ELR (cell line): Measurements from ENCODE around the gene ALDH1A2.
"Not testable (repeated sequence)": the region's sequence is repeated elsewhere in the genome, so short reads cannot be mapped to it uniquely, and the experiment has no call there.

Experiments used
- DNase-seq: peaks from one replicate; pipeline ENCODE4 v3.0.0-alpha.2; 2015; ENCODE audit warnings: low read depth

ALDH1A2 gene

DNA sequence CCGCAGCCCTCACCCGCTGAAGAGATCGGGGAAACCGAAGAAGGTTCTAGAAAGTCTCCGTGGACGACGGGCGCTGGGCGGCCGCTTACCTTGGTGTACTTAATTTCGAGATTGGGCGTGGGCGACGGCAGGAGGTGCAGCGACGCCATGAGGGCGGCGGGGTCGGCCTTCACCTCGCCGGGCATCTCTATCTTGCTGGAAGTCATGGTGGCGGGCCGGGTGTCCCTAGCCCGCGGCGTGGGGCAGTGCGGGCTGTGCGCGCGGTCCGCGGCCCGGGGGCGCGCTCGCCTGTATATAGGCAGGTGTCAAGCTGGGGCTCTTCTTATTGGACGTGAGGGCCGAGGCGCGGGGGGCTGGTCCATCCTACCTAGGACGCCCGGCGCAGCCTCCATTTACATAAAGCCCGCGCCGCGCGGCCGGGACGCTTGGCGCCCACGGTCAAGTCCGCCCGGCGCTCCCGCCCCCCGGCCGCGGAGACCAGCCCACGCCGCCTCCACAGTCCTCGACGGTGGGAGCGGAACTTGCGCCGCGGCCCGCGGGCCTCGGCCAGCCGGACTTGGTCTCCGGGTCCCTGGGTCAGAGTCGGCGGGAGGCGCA lies at the start of gene ALDH1A2:
Gene ALDH1A2 (minus strand): TSS at position 267 of the 597 bp plus-strand sequence. CDS start 61 bp downstream, at position 206.
- no peak for DNase-seq

DNA sequence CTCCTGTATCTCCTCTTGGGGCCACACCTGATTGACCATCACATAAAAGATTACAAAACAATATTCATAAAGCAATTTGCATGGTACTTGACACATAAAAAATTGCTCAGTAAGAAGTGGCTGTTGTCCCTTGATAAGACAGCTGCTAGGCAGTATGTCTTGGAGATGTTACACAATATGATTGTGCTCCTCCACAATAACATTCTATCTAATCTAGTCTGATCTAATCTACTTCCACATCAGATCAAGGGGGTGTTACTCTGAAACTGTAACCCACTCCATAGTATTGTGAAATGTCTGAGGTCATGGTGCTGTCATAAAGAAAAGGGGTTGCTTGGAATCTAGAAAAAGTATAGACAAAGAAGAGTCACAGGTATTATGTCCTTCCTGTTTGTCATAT lies 49.3 kb upstream of the ALDH1A2 start:
- no peak for DNase-seq

DNA sequence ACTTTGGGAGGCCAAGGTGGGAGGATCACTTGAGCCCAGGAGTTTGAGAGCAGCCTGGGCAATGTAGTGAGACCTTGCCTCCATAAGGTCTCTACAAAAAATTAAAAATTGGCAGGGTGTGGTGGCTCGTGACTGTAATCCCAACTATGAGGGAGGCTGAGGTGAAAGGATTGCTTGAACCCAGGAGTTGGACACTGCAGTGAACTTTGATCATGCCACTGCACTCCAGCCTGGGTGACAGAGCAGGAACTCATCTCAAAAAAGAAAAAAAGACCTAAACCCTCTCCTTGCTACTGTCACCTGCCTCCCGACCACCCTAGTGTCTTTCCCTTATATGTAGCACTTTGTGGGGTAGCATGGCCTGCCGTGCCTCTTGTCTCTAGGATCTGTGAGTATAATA lies 48.9 kb upstream of the ALDH1A2 start:
- DNase-seq: no peak

DNA sequence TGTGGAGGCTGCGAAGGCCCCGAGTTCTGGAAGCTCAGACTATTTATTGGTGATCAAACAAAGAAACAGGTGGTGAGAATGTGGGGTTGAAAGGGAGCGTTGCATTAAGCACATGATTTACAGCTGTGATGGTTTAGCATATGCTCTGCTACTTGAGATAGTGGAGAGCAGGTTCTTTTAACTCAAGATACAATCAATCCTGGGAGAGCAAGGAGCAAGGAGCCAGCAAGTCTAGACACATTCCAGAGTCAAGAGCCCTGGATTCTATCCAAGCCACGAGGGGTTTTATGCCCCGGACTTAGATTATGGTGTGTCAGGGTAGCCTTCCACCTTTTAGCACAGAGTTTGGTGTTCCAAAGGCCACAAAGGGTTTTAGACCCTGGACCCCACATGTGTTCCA lies 47.8 kb upstream of the ALDH1A2 start:
- not testable (repeated sequence) for DNase-seq

DNA sequence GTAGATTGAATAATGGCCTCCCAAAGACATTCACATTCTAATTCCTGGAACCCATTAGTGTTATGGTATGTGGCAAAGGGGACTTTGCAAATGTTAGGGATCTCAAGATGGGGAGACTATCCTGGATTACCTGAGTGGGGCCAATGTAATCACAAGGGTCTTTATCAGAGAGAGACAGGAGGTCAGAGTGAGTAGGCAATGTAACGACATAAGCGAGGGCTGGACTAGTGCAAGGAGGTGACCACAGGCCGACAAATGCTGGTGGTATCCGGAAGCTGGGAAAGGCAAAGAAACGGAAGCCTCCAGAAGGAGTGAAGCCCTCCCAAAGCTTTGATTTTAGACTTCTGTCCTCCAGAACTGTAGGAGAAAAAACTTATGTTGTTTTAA lies 46.2 kb upstream of the ALDH1A2 start:
- DNase-seq: no peak

DNA sequence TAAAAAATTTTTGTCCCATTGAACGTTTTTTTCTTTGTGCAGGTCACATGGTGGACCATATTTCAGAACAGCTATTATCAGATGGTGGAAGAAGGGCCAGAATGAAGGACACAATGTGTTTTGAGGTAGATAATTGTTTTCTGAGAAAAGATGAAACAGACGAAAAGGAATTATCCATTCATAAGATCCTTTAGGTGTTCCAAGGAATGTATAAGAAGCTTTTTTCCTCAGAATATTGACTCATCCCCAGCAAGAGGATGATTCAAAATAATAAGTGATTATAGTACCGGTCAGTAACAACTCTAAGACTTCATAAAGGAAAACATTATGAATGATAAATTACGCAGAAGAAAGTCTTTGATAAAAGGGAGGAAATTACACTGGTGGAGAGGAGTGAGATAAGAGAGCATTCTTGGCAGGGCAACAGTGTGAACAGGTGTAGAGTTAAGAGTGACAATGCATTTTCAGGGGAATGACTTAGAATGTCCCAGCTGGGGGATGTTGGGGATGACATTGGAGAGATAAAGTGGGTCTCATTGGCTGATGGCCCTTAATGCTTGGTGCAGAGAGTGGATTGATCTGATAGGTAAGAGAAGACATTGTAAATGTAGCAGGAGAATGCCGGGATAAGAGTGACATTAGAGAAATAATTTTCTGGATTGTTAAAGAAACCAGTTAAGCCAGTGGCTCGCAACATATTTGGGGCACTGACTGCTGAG lies 45.6 kb upstream of the ALDH1A2 start:
- no peak for DNase-seq

DNA sequence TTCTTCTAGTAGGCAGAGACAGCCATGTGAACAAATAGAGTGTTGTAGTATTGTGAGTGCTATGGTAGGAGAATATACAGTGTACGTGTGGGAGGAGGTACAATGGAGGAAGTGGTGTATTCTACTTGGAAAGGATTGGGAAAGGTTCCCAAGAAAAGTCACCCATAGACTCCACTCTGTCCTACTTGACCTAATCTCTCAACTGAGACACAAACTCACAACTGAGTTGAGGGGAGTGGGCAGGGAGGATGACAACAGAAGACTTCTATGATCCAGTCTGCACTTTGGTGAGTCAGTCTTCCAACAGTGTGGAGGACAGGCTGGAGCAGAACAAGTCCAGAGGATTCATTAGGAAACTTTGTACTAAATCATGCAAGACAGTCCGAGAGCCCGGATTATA lies 43.9 kb upstream of the ALDH1A2 start:
- no peak for DNase-seq

DNA sequence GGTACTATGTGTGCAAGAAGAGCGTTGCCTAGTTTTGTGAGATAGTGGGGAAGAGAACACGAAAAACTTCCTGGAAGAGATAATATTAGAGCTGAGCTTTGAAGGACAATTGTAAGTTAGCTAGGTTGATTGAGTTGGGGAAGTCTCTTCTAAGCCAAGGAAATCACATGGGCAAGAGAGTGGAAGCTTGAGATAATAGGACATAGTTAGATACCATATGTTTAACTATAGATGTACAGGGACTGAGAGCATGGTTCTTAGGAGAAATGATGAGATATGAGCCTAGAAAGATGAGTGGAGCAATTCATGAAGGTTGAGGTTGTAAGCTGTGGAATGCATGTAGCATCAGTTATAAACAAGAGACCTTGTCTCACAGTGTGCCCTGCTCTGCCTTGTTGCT lies 42.6 kb upstream of the ALDH1A2 start:
- no peak for DNase-seq

DNA sequence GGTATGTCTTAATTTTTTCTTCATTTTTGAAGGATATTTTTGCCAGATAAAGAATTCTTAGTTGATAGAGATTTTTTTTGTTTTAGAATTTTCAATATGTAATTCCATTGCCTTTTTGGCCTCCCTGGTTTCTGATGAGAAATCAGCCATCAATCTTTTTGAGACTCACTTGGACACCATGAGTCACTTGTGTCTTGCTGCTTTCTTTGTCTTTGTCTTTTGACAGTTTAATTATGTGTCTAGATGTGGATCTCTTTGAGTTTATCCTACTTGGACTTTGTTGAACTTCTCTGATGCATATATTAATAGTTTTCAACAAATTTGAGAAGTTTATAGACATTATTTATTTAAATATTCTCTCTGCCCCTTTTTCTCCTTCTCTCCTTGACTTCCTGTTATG lies 38.0 kb upstream of the ALDH1A2 start:
- no peak for DNase-seq

DNA sequence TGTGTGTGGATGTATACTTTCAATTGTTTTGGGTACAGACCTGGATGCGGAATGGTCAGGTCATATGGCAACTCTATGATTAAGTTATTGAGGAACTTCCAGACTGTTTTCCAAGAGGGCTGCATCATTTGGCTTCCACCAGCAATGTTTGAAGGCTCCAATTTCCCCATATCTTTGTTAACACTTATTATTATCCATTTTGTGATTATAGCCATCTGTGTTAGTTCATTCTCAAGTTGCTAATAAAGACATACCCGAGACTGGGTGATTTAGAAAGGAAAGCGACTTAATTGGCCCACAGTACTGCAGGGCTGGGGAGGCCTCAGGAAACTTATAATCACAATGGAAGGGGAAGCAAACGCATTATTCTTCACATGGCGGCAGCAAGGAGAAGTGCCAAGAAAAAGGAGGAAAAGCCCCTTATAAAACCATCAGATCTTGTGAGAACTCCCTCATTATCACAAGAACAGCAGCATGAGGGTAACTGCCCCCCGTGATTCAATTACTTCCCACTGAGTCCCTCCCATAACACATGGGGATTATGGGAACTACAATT lies 31.1 kb upstream of the ALDH1A2 start:
- no peak for DNase-seq

DNA sequence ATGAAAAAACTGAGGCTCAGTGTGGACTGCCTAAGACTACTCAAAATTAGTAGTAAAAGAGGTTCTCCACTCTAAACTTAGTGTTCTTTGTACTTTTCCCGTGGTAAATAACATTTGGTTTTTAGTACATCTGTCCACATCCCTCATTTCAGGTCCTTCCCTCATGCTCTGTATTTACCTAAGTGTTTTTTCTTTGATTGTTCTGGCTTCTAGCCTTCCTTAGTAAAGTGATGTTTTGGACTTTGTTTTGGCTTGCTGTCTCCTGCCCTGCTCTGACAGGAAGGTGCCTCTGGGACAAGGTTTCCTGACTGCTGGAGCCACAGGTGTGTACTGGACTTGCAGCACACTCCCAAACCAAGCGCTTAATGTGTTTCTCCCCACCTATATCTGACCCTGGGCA lies 29.9 kb upstream of the ALDH1A2 start:
- no peak for DNase-seq

DNA sequence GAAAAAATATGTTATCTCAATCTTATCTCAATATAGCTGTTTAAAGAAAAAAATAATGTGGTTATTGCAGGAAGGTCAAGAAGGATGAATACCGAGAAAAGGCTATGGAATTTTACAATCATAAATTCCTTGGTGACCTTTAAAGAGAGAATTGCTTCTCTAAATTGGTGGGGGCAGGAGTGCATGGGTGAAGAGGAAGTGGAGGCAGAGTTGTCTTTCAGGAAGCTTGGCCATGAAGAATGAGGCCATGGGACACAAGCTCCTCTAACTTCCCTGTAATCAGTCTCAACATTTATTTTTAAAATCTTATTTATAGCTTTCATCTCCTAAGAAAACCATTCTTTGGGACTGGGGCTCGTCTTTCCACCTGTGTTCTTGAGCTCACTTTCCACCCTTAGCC lies 22.4 kb upstream of the ALDH1A2 start:
- DNase-seq: no peak

DNA sequence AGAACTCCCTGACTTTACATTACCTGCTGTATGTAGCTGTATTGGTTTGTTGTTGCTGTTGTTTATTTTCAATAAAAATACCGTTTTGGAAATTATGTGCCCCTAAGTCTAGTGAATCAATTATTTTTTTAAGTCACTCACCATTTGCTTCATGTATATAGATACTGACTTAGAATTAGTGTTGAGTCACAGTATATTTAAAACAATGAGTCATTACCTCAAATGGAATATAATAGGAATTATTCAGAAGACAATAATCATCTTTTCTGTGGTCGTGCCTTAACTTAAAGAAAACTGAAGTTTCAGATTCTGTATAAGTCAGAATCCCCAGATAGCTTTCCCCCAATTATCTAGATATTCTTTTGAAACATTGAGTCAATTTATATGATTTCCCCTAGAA lies 21.0 kb upstream of the ALDH1A2 start:
- DNase-seq: peak; percentile 72

DNA sequence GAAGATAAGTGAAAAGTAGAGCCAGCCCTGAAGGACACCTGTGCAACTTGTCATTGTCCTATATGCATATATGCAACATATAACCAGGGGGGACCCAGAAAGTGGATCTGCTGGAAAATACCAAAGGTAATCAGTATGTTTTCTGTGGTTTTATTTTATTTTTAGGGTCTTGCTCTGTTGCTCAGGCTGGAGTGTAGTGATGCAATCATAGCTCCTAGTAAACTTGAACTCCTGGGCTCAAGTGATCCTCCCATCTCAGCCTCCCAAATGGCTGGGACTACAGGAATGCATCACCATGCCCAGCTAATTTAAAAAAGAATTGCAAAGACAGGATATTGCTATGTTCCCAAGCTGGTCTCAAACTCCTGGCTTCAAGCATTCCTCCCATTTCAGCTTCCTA lies 18.0 kb upstream of the ALDH1A2 start:
- no peak for DNase-seq

DNA sequence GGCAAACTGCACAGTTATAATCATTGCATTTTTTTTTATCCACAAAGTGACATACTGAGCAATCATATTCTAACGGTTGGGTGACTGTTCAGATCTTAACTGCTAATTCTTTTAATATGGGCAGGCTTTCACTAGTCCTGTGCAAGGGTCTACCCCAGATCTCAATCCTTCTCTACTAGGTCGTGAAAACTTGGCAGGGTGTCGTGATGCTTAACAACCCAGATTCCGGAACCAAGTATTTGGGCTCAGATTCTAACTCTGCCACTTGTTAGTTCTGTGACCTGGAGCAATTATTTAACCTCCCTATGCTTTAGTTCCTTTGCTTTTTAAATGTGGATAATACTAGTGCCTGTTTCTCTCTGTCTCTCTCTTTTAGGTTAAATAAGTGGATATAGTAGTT lies 16.4 kb upstream of the ALDH1A2 start:
- no peak for DNase-seq

DNA sequence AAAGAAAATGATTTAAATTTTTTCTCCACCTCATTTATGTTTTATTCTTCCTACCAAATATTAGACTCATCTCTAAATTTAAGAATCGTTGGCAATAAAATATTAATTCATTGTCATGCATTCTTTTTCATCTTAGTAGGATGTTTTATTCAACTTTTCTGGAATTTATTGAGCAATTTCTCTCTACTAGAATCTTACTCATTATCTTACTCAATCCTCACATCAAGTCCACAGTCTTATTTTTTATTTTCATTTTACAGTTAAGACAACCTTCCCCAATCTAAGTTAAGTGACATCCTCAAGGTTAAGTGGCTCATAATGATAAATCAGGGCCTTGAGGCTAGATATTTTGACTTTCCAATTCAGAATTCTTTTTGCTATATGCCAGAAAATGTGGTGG lies 15.9 kb upstream of the ALDH1A2 start:
- no peak for DNase-seq

DNA sequence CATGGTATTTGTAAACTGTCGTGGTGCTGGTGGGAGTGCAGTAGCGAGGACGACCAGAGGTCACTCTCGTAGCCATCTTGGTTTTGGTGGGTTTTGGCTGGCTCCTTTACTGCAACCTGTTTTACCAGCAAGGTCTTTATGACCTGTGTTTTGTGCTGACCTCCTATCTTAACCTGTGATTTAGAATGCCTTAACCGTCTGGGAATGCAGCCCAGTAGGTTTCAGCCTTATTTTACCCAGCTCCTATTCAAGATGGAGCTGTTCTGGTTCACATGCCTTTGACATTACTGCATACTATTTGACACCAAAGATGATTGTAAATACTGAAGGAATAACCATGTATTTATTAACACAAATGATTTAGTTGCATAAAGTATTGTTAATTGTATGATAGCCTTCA lies 15.4 kb upstream of the ALDH1A2 start:
- not testable (repeated sequence) for DNase-seq

DNA sequence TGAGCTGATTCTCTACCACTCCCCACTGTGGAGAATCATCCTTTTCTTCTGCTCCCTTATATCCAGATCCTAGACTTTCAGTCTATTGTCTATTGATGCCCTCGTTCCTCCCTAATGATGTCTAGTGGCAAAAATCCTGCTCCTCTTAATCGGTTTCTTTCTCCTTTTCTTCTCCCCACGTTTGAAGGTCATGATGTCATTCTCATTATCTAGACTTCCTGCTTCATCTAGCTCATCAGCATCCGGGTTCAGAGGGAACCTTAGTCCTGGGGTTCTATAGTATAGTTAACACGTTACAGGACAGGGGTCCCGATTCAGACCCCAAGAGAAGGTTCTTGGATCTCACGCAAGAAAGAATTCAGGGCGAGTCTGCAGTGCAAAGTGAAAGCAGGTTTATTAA lies 14.9 kb upstream of the ALDH1A2 start:
- no peak for DNase-seq

DNA sequence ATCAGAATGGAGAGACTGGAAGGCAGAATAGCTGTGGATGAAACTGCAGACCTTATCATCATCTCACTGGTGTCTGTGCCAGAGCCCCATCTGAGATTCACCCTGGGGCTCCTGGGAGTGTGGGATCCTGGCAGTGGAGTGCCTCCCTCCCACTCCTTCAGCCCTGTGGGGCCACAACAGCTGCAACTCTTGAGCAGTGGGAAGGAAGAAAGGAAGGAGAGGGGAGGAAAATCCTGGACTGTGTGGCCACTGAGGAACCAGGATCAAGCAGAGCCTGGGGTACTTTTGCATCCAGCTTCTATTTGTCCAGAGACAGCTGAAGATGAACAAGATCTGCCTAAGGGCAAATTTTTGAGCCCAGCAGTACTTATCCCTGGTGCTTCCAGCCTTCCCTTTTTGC lies 13.1 kb upstream of the ALDH1A2 start:
- DNase-seq: no peak

DNA sequence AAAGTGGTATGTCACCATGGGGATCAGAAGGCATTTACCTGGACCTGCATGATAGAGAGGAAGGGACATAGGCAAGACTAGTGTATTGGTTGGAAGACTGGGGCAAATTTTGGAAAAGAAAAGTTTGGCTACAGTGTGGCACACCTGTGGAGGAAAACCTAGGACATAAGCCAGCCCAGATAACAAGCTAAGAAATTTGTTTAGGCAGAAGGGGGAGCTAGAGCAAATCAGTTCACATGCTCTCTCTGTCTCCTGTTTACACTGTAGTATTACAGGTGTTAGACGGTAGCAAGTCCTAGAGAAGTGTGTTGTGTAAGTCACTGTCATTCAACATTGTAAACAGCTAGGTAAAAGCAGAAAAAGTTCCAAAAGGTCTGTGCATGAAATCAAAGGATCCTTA lies 11.9 kb upstream of the ALDH1A2 start:
- peak; percentile 20 for DNase-seq

DNA sequence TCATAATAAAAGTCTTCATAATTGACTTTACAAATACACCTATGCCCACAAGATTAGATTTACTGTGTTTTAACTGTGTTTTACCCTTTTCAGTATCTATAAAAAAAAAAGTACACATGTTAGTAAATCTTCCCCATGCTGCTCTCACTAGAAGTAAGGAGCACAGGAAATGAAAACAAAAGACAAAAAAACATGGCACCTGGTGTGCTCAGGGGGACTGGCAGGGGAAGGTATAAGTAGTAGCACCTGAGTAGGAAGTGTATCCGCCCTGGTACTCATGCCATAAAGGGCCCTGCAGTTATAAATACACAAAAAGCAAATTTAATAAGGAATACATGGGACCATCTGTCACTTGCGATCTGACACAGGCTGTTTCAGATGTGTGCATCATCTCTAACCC lies 8.9 kb upstream of the ALDH1A2 start:
- DNase-seq: no peak

DNA sequence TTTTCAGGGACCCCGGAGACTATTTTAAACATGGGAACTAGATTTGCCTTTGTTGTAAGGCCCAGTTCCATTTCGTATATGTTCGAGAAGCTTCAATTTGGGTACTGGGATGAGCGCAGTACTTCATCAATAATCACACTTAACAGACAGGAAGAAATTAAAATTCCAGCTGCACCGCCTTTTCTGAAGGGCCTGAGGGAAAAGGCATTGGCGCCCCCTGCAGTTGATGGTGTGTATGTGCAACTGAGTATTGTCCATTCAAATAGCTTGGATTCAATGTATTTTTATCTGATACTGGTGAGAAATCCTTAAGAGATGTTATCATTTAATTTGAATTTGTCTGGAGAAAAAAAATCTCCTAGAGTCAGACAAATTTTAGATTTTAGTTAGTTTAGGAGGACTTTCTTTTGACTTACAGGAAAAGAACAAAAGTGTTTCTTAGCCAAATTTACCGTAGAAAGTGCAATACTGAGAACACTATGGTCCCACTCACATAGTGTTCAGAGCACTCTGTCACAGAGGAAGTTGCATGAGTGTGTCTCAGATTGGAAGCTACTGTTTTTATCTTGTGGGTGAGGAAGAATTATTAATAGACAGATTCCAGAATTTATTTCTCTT lies 5.4 kb upstream of the ALDH1A2 start:
- DNase-seq: peak; percentile 64

DNA sequence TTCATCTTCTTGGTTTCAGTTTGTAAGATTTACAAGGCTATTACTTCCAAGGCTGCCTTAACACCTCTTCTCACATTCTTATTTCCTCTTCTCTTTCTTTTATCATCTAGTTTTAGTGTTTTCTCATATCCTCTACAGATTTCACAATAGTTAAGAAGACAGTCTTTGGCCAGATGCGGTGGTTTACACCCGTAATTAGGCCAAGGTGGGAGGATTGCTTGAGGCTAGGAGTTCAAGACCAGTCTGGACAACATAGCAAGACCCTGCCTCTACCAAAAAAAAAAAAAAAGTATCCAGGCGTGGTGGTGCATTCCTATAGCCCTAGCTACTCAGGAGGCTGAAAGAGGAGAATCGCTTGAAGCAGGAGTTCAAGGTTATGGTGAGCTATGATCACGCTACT lies 3.5 kb upstream of the ALDH1A2 start:
- DNase-seq: no peak
